VCaP (cell line): ENCODE data around the gene RBM27.
A peak's percentile ranks its signal among the peaks of the same experiment; 100 is the strongest.
"Not testable (repeated sequence)": the region's sequence is repeated elsewhere in the genome, so short reads cannot be mapped to it uniquely, and the experiment has no call there.

ENCODE experiments used
- H3K27ac ChIP-seq: fragments of 450-650 bp; 2 replicates; pipeline ENCODE4 v1.5.1; 2017
- TF ChIP-seq, protein P1 (sequence below): fragments of 450-650 bp; conservative IDR thresholded peaks from 2 replicates; pipeline ENCODE4 v1.5.1; 2017; ENCODE audit warnings: mild to moderate bottlenecking, moderate library complexity

The RBM27 gene

DNA sequence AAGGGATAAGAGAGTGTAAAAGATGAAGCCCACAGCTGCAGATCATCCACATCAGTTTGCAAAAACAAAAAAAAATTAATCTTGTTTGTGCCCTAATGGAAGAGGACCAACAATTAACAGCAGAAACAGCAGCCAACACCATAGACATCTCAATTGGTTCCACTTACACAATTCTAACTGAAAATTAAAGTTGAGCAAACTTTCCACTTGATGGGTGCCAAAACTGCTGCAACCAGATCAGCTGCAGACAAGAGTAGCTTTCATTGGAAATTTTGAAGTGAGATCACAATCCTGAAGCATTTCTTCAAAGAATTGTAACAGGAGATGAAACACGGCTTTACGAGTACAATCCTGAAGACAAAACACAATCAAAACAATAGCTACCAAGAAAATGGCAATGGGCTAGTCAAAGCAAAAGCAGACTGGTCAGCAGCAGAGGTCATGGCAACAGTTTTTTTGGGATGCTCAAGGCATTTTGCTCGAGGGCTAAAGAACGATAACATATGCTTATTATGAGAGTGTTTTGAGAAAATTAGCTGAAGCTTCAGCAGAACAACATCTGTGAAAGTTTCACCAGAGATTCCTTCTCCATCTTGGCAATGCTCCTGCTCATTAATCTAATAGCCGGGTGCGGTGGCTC lies 4.1 kb upstream of the RBM27 start:
- H3K27ac ChIP-seq = no peak overlapping the region
- TF ChIP-seq, protein P1, sequence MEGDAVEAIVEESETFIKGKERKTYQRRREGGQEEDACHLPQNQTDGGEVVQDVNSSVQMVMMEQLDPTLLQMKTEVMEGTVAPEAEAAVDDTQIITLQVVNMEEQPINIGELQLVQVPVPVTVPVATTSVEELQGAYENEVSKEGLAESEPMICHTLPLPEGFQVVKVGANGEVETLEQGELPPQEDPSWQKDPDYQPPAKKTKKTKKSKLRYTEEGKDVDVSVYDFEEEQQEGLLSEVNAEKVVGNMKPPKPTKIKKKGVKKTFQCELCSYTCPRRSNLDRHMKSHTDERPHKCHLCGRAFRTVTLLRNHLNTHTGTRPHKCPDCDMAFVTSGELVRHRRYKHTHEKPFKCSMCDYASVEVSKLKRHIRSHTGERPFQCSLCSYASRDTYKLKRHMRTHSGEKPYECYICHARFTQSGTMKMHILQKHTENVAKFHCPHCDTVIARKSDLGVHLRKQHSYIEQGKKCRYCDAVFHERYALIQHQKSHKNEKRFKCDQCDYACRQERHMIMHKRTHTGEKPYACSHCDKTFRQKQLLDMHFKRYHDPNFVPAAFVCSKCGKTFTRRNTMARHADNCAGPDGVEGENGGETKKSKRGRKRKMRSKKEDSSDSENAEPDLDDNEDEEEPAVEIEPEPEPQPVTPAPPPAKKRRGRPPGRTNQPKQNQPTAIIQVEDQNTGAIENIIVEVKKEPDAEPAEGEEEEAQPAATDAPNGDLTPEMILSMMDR = no peak

DNA sequence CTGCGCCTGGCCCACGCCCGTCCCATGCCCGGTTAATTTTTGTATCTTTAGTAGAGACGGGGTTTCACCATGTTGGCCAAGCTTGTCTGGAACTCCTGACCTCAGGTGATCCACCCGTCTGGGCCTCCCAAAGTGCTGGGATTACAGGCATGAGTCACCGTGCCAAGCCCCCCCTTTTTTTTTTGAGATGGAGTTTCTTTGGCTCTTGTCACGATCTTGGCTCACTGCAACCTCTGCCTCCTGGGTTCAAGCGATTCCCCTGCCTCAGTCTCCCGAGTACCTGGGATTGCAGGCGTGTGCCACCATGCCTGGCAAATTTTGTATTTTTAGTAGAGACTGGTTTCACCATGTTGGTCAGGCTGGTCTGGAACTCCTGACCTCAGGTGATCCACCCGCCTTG lies 1.6 kb upstream of the RBM27 start:
- peak overlapping the region; percentile 72 for H3K27ac ChIP-seq

DNA sequence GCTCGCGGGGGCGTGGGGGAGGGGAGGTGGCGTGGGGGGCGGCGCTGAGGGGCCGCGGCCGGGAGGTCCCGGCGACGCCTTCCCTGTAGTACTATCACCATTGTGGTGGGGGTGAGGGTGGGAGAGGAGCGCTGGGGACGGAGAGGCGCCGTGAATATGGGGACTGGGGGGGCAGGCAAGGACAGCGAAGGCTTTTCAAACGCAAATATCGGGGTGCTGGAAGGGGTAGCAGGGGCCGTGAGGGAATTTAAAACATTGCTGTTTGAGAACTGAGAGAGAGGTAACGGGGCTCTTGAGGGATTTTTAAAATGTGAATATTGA lies 427 bp downstream of the RBM27 start:
- H3K27ac ChIP-seq = peak overlapping the region; percentile 72
- TF ChIP-seq, protein P1 = no peak

DNA sequence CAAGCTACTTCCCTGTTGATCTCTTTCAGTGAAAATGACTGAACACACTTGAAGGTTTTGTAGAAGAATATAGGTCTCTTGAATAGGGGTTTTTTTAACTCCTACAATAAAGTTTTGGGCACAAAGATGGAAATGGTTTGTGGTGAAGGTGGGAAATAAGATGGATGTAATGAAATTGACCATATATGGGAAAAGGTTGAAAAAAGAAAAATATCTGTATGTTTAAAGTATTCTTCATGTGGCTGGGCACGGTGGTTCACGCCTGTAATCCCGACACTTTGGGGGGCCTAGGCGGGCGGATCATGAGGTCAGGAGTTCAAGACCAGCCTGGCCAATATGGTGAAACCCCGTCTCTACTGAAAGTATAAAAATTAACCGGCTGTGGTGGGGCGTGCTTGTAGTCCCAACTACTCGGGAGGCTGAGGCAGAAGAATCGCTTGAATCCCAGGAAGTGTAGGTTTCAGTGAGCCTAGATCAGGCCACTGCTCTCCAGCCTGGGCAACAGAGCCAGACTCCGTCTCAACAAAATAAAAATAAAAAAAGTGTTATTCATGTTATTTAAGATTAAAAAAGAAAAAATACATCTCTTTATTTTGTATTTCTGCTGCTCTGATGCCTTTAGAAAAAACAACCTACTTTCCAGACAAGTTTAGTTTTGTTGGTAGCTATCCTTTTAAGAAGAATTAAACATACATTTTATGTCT lies 2.2 kb downstream of the RBM27 start:
- TF ChIP-seq, protein P1 = no peak
- H3K27ac ChIP-seq = no peak overlapping the region

DNA sequence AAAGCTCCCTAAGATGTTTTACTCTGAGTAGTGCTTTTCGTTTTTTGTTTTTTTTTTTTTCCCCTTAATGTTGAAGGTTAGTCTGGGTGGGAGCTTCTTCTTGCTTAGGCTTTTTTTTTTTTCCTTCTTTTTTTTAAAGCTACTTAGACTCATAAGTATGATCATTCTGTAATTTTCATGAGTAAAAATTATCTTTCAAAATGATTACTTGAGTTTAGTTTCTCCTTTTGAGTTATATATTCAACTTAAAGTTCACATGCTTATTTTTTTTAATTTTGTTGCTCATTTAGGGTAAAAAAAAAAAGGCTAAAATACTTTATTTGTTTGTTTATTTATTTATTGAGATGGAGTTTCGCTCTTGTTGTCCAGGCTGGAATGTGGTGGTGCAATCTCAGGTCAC lies 2.9 kb downstream of the RBM27 start:
- no peak overlapping the region for H3K27ac ChIP-seq
- TF ChIP-seq, protein P1 = no peak

DNA sequence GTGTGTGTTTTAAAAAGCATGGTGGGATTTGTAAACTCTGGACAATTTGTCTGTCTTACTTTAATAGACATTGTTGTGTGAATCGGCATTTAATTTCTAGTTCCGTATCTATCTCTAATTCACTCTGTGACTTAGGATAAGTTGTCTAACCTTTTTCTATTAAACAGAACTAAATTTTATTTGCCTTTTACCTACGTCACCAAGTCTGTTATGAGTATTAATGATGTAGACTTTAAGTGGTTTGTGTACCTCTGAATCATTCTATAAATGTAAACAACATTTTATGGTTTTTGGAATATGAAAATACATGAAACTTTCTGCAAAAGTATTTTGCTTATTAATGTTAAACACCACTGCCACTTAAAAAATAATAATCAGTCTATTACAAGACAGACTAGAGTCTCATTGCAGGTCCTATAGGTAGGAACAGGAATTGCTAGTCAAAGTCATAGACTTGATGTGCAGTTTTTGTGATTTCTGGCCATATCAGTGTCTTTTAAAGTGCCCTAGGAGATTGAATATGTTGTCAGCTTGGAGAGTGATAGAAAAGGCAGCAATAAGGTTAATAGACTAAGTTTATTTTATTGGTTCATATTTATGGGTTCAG lies 5.6 kb downstream of the RBM27 start:
- no peak overlapping the region for H3K27ac ChIP-seq

DNA sequence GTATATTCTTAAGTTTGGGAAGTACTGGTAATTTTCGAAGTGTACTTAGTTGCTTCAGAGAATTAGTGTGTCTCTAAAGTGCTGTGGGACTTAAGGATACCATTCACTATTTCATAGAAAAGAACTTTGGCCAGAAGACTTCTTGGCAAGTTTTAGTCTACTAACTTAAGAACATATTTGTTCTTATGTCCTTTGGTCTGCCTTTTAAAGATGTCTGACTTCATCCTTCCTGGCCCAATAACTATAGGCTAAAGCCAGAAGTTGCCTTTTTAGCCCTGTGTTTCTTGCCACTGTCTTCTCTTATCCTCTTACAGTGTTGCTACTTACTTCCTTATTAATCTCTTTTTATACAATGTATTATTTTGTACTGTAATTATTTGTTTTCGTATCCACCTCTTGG lies 6.3 kb downstream of the RBM27 start:
- no peak overlapping the region for H3K27ac ChIP-seq
- TF ChIP-seq, protein P1 = no peak

More for the DNA sequence above, 5.6 kb downstream of the RBM27 start:
- TF ChIP-seq, protein P1 = no peak

DNA sequence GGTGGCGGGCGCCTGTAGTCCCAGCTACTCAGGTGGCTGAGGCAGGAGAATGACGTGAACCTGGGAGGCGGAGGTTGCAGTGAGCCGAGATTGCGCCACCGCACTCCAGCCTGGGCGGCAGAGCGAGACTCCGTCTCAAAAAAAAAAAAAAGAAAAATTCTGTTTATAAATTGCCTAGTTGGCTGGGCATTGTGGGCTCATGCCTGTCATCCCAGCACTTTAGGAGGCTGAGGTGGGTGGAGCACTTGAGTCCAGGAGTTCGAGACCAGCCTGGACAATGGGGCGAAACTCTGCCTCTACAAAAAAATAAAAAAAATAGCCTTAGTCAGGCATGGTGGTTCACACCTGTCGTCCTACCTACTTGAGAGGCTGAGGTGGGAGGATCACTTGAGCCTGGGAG lies 7.4 kb downstream of the RBM27 start:
- not testable (repeated sequence) for H3K27ac ChIP-seq
